K562 (cell line): ENCODE measurements around the gene ELOVL5. TPM values are rescaled to one million over a fixed set of nuclear protein-coding genes. Genes with fewer than 3 reads are reported as not detected.

Experiments used
- BCOR ChIP-seq: fragments of 450-650 bp; IDR thresholded peaks from 2 replicates; pipeline ENCODE4 v1.6.1; 2016
- CCNT2 ChIP-seq: IDR thresholded peaks from 2 replicates; pipeline ENCODE4 v1.6.1; 2011; ENCODE audit warnings: borderline replicate concordance, low read depth, mild to moderate bottlenecking, moderate library complexity, mixed read lengths, low read length; ENCODE audit not compliant: insufficient read length; ENCODE audit errors: extremely low read depth
- CREBBP ChIP-seq: IDR thresholded peaks from one replicate; pipeline ENCODE4 v1.6.1; 2012; ENCODE audit warnings: low read depth, mild to moderate bottlenecking, control low read depth, inconsistent platforms, low read length
- EZH2 ChIP-seq: IDR thresholded peaks from 2 replicates; pipeline ENCODE4 v1.6.1; 2012; ENCODE audit warnings: low read depth, mild to moderate bottlenecking, inconsistent platforms, low read length, borderline replicate concordance
- IFI16 ChIP-seq: fragments of 250-450 bp; sonication (Bioruptor Pico); IDR thresholded peaks from 2 replicates; pipeline ENCODE4 v2.1.2; 2022; ENCODE audit warnings: mild to moderate bottlenecking, inconsistent platforms
- KHSRP ChIP-seq: fragments of 450-650 bp; IDR thresholded peaks from 2 replicates; pipeline ENCODE4 v1.6.1; 2017
- KLF13 ChIP-seq: fragments of 450-650 bp; IDR thresholded peaks from 2 replicates; pipeline ENCODE4 v1.6.1; 2016; ENCODE audit warnings: missing genetic modification characterization, low read depth, mild to moderate bottlenecking, missing compliant biosample characterization, moderate library complexity, borderline replicate concordance
- KLF16 ChIP-seq: IDR thresholded peaks from 2 replicates; pipeline ENCODE4 v1.6.1; 2016; ENCODE audit warnings: antibody characterized with exemption
- MBD2 ChIP-seq: sonication (generic); IDR thresholded peaks from 2 replicates; pipeline ENCODE4 v1.6.1; 2016; ENCODE audit warnings: low read depth, borderline replicate concordance
- MTA3 ChIP-seq: fragments of 450-650 bp; formaldehyde crosslinking; IDR thresholded peaks from 2 replicates; pipeline ENCODE4 v1.6.1; 2017; ENCODE audit warnings: mild to moderate bottlenecking, borderline replicate concordance
- MYNN ChIP-seq, 2 experiments: sonication (generic); formaldehyde crosslinking in 1 of 2; IDR thresholded peaks; 2 replicates each; pipeline versions ENCODE4 v1.5.0 to v1.6.1; 2016 to 2020; ENCODE audit warnings: antibody characterized with exemption in 1 of 2, missing genetic modification reagents in 1 of 2
- NFXL1 ChIP-seq: fragments of 450-650 bp; formaldehyde crosslinking; IDR thresholded peaks from 2 replicates; pipeline ENCODE4 v1.4.0; 2021; ENCODE audit warnings: mild to moderate bottlenecking
- TARDBP ChIP-seq: fragments of 450-650 bp; IDR thresholded peaks from 2 replicates; pipeline ENCODE4 v1.6.1; 2016
- TRIM24 ChIP-seq, 2 experiments: fragments of 450-650 bp; IDR thresholded peaks; 2 replicates each; pipeline ENCODE4 v1.6.1; 2016
- XRCC3 ChIP-seq: fragments of 450-650 bp; IDR thresholded peaks from 2 replicates; pipeline ENCODE4 v1.6.1; 2017; ENCODE audit warnings: mild to moderate bottlenecking, moderate library complexity
- ZNF124 ChIP-seq: sonication (generic); formaldehyde crosslinking; IDR thresholded peaks from 2 replicates; pipeline ENCODE4 v1.8.1; 2022; ENCODE audit warnings: missing genetic modification reagents
- ZNF175 ChIP-seq: fragments of 200-800 bp; sonication (Bioruptor generic); IDR thresholded peaks from 2 replicates; pipeline ENCODE4 v1.6.1; 2016; ENCODE audit warnings: low read depth, mild to moderate bottlenecking, missing genetic modification characterization, missing compliant biosample characterization
- ZNF224 ChIP-seq: sonication (generic); formaldehyde crosslinking; IDR thresholded peaks from 2 replicates; pipeline ENCODE4 v1.8.0; 2022; ENCODE audit warnings: mild to moderate bottlenecking, missing genetic modification reagents
- ZNF23 ChIP-seq: fragments of 250-450 bp; sonication (Bioruptor Pico); IDR thresholded peaks from 2 replicates; pipeline ENCODE4 v1.4.0; 2020; ENCODE audit warnings: mild to moderate bottlenecking
- ZNF583 ChIP-seq: fragments of 250-450 bp; sonication (Bioruptor Pico); IDR thresholded peaks from 2 replicates; pipeline ENCODE4 v1.4.0; 2020
- ZNF77 ChIP-seq: fragments of 250-450 bp; sonication (Bioruptor Pico); IDR thresholded peaks from 2 replicates; pipeline ENCODE4 v1.5.0; 2020
- polyA plus RNA-seq, 8 experiments: library from polyadenylated mRNA; depleted of rRNA in 4 of 8; stranded (reverse) in 5 of 8; unstranded in 3 of 8; fragments of >200 nt; fragmentation: Nextera tagmentation in 2 of 8; fragmentation: Illumina TruSeq in 1 of 8; extraction: Ambion mirVana in 2 of 8; extraction: Trizol in 1 of 8; gene quantifications; 2 replicates each; pipeline versions ENCODE4 v1.2.1 to v1.2.3, GENCODE V29; 2011 to 2014; ENCODE audit warnings: inconsistent platforms in 1 of 8, missing spikeins in 1 of 8
- total RNA-seq, 7 experiments: library from RNA; depleted of rRNA in 6 of 7; stranded (reverse); fragments of >200 nt in 6 of 7; fragmentation: Illumina TruSeq in 2 of 7; extraction: Trizol in 2 of 7; gene quantifications; 2 replicates each; pipeline versions ENCODE4 v1.2.1 to v1.2.3, GENCODE V29; 2011 to 2021; ENCODE audit warnings: low replicate concordance in 1 of 7
- TF ChIP-seq, protein P1 (sequence below): fragments of 200-400 bp; formaldehyde crosslinking; IDR thresholded peaks from 2 replicates; pipeline ENCODE4 v1.6.1; 2017; ENCODE audit warnings: mild to moderate bottlenecking, low read depth, low read length, moderate library complexity
- TF ChIP-seq, protein P2 (sequence below): fragments of 450-650 bp; IDR thresholded peaks from 2 replicates; pipeline ENCODE4 v1.6.1; 2016; ENCODE audit warnings: borderline replicate concordance
- TF ChIP-seq, protein P3 (sequence below): sonication (generic); formaldehyde crosslinking; IDR thresholded peaks from 2 replicates; pipeline ENCODE4 v1.8.1; 2023; ENCODE audit warnings: mild to moderate bottlenecking, missing genetic modification reagents

ELOVL5 gene
- total and polyA plus RNA-seq, 9 of the 15 experiments (the other 6 are each of a cell fraction or from before 2014, with no cell fraction given) = 70.6 to 245 (median 132) TPM

DNA sequence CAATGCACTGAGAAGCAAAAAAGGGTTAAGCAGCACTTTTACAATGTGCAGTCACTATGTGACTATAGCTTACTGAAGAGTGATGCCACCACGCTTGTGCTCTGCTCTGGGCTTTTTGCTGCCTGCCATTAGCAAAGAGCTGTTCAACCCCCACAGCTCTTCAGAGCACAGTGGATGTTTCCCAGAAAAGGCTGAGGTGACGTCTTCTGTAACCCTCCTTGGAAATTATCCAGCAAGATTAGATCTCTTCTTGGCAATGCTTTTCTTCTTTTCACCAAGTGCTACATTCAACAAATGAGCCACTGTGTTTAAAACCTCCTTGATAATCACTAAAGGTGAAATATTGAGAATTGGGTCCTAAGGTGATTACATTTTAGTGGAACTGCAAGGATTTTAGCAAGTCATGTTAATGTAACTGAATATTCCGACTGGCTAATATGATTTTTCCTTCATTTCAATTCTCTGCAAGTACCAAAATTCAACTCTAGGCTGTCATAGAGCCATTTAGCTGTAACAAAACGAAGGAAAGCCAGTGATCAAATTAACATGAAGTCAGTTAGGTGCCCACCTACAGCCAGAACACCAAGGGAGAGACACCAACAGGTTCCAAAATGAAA is 34.9 kb downstream of the ELOVL5 start (continued):
- TF ChIP-seq KLF16 = no peak
- no peak for TF ChIP-seq CCNT2
- TF ChIP-seq KHSRP = no peak
- TF ChIP-seq, protein P1, sequence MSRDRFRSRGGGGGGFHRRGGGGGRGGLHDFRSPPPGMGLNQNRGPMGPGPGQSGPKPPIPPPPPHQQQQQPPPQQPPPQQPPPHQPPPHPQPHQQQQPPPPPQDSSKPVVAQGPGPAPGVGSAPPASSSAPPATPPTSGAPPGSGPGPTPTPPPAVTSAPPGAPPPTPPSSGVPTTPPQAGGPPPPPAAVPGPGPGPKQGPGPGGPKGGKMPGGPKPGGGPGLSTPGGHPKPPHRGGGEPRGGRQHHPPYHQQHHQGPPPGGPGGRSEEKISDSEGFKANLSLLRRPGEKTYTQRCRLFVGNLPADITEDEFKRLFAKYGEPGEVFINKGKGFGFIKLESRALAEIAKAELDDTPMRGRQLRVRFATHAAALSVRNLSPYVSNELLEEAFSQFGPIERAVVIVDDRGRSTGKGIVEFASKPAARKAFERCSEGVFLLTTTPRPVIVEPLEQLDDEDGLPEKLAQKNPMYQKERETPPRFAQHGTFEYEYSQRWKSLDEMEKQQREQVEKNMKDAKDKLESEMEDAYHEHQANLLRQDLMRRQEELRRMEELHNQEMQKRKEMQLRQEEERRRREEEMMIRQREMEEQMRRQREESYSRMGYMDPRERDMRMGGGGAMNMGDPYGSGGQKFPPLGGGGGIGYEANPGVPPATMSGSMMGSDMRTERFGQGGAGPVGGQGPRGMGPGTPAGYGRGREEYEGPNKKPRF = no peak
- TF ChIP-seq MYNN (IDR thresholded peaks at IDR 0.05) = no peak
- no peak for TF ChIP-seq MYNN (CRISPR knock-in tag; IDR thresholded peaks at IDR 0.05)
- no peak for TF ChIP-seq TRIM24 (IDR thresholded peaks at IDR 0.05)
- no peak for TF ChIP-seq ZNF124 (CRISPR knock-in tag)
- no peak for TF ChIP-seq XRCC3
- no peak for TF ChIP-seq KLF13 (tag)
- TF ChIP-seq ZNF175 (CRISPR knock-in tag) = 0 out of 2 replicates have a peak, but pooled peaks have one; percentile 48
- peak; percentile 39; the same call in 1 of the 2 replicates for TF ChIP-seq MBD2
- no peak for TF ChIP-seq BCOR
- TF ChIP-seq ZNF77 (CRISPR knock-in tag) = no peak
- TF ChIP-seq EZH2 = no peak
- TF ChIP-seq, protein P2, sequence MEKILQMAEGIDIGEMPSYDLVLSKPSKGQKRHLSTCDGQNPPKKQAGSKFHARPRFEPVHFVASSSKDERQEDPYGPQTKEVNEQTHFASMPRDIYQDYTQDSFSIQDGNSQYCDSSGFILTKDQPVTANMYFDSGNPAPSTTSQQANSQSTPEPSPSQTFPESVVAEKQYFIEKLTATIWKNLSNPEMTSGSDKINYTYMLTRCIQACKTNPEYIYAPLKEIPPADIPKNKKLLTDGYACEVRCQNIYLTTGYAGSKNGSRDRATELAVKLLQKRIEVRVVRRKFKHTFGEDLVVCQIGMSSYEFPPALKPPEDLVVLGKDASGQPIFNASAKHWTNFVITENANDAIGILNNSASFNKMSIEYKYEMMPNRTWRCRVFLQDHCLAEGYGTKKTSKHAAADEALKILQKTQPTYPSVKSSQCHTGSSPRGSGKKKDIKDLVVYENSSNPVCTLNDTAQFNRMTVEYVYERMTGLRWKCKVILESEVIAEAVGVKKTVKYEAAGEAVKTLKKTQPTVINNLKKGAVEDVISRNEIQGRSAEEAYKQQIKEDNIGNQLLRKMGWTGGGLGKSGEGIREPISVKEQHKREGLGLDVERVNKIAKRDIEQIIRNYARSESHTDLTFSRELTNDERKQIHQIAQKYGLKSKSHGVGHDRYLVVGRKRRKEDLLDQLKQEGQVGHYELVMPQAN = no peak
- no peak for TF ChIP-seq NFXL1 (CRISPR knock-in tag)
- TF ChIP-seq ZNF224 (CRISPR knock-in tag) = no peak
- TF ChIP-seq, protein P3, sequence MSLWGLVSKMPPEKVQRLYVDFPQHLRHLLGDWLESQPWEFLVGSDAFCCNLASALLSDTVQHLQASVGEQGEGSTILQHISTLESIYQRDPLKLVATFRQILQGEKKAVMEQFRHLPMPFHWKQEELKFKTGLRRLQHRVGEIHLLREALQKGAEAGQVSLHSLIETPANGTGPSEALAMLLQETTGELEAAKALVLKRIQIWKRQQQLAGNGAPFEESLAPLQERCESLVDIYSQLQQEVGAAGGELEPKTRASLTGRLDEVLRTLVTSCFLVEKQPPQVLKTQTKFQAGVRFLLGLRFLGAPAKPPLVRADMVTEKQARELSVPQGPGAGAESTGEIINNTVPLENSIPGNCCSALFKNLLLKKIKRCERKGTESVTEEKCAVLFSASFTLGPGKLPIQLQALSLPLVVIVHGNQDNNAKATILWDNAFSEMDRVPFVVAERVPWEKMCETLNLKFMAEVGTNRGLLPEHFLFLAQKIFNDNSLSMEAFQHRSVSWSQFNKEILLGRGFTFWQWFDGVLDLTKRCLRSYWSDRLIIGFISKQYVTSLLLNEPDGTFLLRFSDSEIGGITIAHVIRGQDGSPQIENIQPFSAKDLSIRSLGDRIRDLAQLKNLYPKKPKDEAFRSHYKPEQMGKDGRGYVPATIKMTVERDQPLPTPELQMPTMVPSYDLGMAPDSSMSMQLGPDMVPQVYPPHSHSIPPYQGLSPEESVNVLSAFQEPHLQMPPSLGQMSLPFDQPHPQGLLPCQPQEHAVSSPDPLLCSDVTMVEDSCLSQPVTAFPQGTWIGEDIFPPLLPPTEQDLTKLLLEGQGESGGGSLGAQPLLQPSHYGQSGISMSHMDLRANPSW (CRISPR knock-in tag) = no peak
- no peak for TF ChIP-seq ZNF23
- no peak for TF ChIP-seq IFI16 (CRISPR knock-in tag)
- TF ChIP-seq MTA3 = no peak
- TF ChIP-seq ZNF583 (CRISPR knock-in tag) = no peak; the same call in 1 of the 2 replicates
- TF ChIP-seq TARDBP = no peak
- no peak for TF ChIP-seq CREBBP
